Parathyroid adenoma (tissue), 2 donors: ENCODE measurements around the gene LRRC47.
"Not testable (repeated sequence)": the region's sequence is repeated elsewhere in the genome, so short reads cannot be mapped to it uniquely, and the experiment has no call there.

Source experiments
- H2AFZ ChIP-seq: fragments of 300-600 bp; sonication (generic); one replicate; pipeline ENCODE4 v1.7.0; 2017; ENCODE audit warnings: antibody characterized with exemption, mild to moderate bottlenecking
- H3K27ac ChIP-seq: fragments of 300-600 bp; sonication (generic); one replicate; pipeline ENCODE4 v1.7.0; 2017
- H3K27me3 ChIP-seq: fragments of 300-600 bp; sonication (generic); one replicate; pipeline ENCODE4 v1.7.0; 2017; ENCODE audit warnings: low read length; ENCODE audit not compliant: control insufficient read depth, insufficient read depth
- H3K36me3 ChIP-seq: fragments of 300-600 bp; sonication (generic); one replicate; pipeline ENCODE4 v1.7.0; 2017; ENCODE audit warnings: low read length; ENCODE audit not compliant: control insufficient read depth, insufficient read depth
- H3K4me1 ChIP-seq: fragments of 300-600 bp; sonication (generic); one replicate; pipeline ENCODE4 v1.7.0; 2017; ENCODE audit warnings: control low read depth
- H3K4me2 ChIP-seq: fragments of 300-600 bp; sonication (generic); one replicate; pipeline ENCODE4 v1.7.0; 2017; ENCODE audit warnings: low read length
- H3K4me3 ChIP-seq: fragments of 300-600 bp; sonication (generic); one replicate; pipeline ENCODE4 v1.7.0; 2017; ENCODE audit warnings: low read depth, low read length
- H3K79me2 ChIP-seq: fragments of 300-600 bp; sonication (generic); one replicate; pipeline ENCODE4 v1.7.0; 2017; ENCODE audit warnings: control low read depth
- H3K9ac ChIP-seq: fragments of 300-600 bp; sonication (generic); one replicate; pipeline ENCODE4 v1.7.0; 2017; ENCODE audit warnings: mild to moderate bottlenecking
- H3K9me3 ChIP-seq: fragments of 300-600 bp; sonication (generic); one replicate; pipeline ENCODE4 v1.7.0; 2017; ENCODE audit warnings: low read length; ENCODE audit not compliant: control insufficient read depth
- TF ChIP-seq, protein P1 (sequence below): fragments of 300-600 bp; sonication (generic); IDR thresholded peaks from one replicate; pipeline ENCODE4 v1.7.0; 2017; ENCODE audit warnings: antibody characterized with exemption, mild to moderate bottlenecking
- donor health status: primary hyperparathyroidism.

Gene LRRC47

GRCh38 chr1:3803905-3804626 lies 7.8 kb upstream of the LRRC47 start:
- no peak overlapping the region for H3K4me3 ChIP-seq
- H3K79me2 ChIP-seq, result no peaks in the 10 kb centered on the region
- TF ChIP-seq, protein P1, sequence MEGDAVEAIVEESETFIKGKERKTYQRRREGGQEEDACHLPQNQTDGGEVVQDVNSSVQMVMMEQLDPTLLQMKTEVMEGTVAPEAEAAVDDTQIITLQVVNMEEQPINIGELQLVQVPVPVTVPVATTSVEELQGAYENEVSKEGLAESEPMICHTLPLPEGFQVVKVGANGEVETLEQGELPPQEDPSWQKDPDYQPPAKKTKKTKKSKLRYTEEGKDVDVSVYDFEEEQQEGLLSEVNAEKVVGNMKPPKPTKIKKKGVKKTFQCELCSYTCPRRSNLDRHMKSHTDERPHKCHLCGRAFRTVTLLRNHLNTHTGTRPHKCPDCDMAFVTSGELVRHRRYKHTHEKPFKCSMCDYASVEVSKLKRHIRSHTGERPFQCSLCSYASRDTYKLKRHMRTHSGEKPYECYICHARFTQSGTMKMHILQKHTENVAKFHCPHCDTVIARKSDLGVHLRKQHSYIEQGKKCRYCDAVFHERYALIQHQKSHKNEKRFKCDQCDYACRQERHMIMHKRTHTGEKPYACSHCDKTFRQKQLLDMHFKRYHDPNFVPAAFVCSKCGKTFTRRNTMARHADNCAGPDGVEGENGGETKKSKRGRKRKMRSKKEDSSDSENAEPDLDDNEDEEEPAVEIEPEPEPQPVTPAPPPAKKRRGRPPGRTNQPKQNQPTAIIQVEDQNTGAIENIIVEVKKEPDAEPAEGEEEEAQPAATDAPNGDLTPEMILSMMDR, result no peak
- H2AFZ ChIP-seq, result no peak overlapping the region
- no peaks in the 10 kb centered on the region for H3K36me3 ChIP-seq
- no peaks in the 10 kb centered on the region for H3K9me3 ChIP-seq
- H3K27me3 ChIP-seq, result no peaks in the 10 kb centered on the region
- no peak overlapping the region for H3K4me2 ChIP-seq
- H3K27ac ChIP-seq, result no peak overlapping the region
- no peaks in the 10 kb centered on the region for H3K4me1 ChIP-seq
- H3K9ac ChIP-seq, result no peak overlapping the region

DNA sequence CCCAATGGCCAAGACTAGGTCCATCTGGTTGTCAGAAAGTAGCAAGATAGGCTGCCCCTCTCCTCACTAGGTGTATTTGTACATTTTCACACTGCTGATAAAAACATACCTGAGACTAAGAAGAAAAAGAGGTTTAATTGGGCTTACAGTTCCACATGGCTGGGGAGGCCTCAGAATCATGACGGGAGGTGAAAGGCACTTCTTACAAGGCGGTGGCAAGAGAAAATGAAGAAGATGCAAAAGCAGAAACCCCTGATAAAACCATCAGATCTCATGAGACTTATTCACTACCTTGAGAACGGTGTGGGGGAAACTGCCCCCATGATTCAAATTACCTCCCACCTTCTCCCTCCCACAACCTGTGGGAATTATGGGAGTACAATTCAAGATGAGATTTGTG lies 4.5 kb upstream of the LRRC47 start:
- H3K4me2 ChIP-seq, H3K27ac ChIP-seq, H3K9me3 ChIP-seq, H3K4me3 ChIP-seq, H3K4me1 ChIP-seq, H3K27me3 ChIP-seq, H3K79me2 ChIP-seq, H2AFZ ChIP-seq, H3K36me3 ChIP-seq, H3K9ac ChIP-seq: not testable (repeated sequence)

- Histone ChIP-seq H3K4me2 (no peak overlapping the region), H3K79me2 (peaks cover 6% of the 10 kb centered on the region), H3K9ac (no peak overlapping the region), H3K27ac (no peak overlapping the region), H3K36me3 (no peaks in the 10 kb centered on the region), H3K4me3 (no peak overlapping the region), H3K27me3 (no peaks in the 10 kb centered on the region), H2AFZ (no peak overlapping the region), H3K9me3 (no peaks in the 10 kb centered on the region), H3K4me1 (peaks cover 3% of the 10 kb centered on the region)
- TF ChIP-seq, protein P1, result no peak
Observed at GRCh38 chr1:3799976-3800685, 3.8 kb upstream of the LRRC47 start.

DNA sequence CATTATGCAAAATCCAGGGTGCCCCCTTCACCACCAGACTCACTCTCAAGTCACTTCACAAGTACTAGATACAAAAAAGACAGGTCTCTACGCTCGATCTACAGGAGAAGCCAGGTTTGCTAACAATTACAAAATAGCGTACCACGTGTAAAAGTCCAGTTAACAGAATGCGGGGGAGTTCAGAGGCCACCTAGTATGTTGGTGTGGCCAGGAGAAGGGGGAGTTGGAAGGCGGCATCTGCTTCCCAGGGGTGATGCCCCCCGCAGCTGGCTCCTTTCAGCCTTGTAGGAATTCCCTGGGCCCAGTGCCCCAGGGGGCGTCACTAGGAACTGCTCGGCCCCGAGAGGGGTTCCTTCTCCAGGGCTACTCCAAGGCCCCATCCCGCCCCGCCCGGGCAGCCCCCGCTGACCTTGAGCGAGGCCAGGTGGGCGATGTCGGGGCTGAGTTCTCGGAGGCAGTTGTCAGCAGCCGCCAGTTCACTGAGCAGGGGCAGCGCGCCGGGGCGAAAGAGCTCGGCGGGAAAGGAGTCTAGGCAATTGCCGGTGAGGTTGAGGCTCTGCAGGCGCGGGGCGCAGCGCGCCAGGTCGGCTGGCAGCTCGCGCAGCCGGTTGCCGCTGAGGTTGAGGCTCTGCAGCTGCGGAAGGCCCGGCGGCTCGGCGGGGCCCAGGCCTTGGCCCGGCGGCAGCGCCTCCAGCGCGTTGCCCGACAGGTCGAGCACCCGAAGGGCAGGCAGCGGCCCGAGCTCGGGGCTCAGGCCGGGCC lies 664 bp downstream of the LRRC47 start:
- Histone ChIP-seq H3K27ac (no peak overlapping the region), H3K4me1 (peaks cover 3% of the 10 kb centered on the region), H3K79me2 (peaks cover 22% of the 10 kb centered on the region), H2AFZ (no peak overlapping the region), H3K9me3 (no peaks in the 10 kb centered on the region), H3K36me3 (no peaks in the 10 kb centered on the region), H3K27me3 (no peaks in the 10 kb centered on the region), H3K9ac (peak overlapping the region; percentile 37), H3K4me2 (peak overlapping the region; percentile 65), H3K4me3 (peak overlapping the region; percentile 63)
- TF ChIP-seq, protein P1, result no peak

DNA sequence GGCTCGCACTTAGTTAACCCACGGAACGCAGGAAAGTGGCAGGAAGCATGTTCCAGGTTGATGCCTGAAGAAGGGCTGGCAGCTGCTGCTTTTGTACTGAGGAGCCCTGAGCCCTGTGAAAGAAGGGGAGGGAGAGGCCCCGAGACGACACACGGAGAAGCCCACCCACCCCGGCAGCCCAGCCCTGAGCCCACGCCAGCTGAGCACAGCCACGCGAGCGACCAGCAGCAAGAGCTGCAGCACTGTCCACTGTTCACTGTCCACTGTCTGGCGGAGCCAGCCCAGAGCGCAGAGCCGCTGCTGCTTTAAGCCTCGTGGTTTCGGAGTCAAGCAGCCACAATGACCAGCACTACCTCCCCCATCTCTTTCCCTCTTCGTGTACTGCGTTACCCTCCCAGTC lies 5.3 kb downstream of the LRRC47 start:
- Histone ChIP-seq H3K27ac (no peak overlapping the region), H3K36me3 (no peaks in the 10 kb centered on the region), H3K4me3 (no peak overlapping the region), H3K4me2 (no peak overlapping the region), H2AFZ (no peak overlapping the region), H3K79me2 (peaks cover 22% of the 10 kb centered on the region), H3K4me1 (peaks cover 3% of the 10 kb centered on the region), H3K27me3 (no peaks in the 10 kb centered on the region), H3K9me3 (no peaks in the 10 kb centered on the region), H3K9ac (no peak overlapping the region)
- TF ChIP-seq, protein P1, result no peak
